ENCODE data around the gene ERG28.

- no peak for TF ChIP-seq CTCF (IDR thresholded peaks at IDR 0.05 in 2 of 3, conservative IDR thresholded peaks at IDR 0.05 in 1 of 3; ENCODE audit: borderline replicate concordance in 1 of 3, insufficient read depth in 1 of 3, low read depth in 2 of 3, low read length in 2 of 3)
- TF ChIP-seq EZH2 (IDR thresholded peaks at IDR 0.05) = no peak
- TF ChIP-seq POLR2AphosphoS5 (IDR thresholded peaks at IDR 0.05; ENCODE audit: low read depth, low read length) = no peak
- no peak for TF ChIP-seq ZNF274 (IDR thresholded peaks at IDR 0.05; ENCODE audit: low read depth, low read length)
- no peak for TF ChIP-seq MAX (IDR thresholded peaks at IDR 0.05)
- no peak for TF ChIP-seq TCF7L2 (IDR thresholded peaks at IDR 0.05; ENCODE audit: borderline replicate concordance, extremely low read depth, insufficient read depth, insufficient read length)
- TF ChIP-seq YY1 (IDR thresholded peaks at IDR 0.05; ENCODE audit: extremely low read depth, insufficient replicate concordance, low read depth, low read length) = no peak
- TF ChIP-seq JUND (IDR thresholded peaks at IDR 0.05) = no peak
- TF ChIP-seq SIN3A (IDR thresholded peaks at IDR 0.05; ENCODE audit: low read depth) = no peak
- no peak for TF ChIP-seq POLR2A (IDR thresholded peaks at IDR 0.05; ENCODE audit: borderline replicate concordance, extremely low read depth, insufficient read depth, insufficient read length)
- TF ChIP-seq EZH2phosphoT487 (IDR thresholded peaks at IDR 0.05; ENCODE audit: borderline replicate concordance) = no peak
- TF ChIP-seq EGR1 (IDR thresholded peaks at IDR 0.05; ENCODE audit: low read depth) = no peak
Observed at GRCh38 chr14:75673345-75674035, 12.8 kb upstream of the ERG28 start.
